ENCODE data around the gene STEAP3. TPM values are rescaled to one million over a fixed set of nuclear protein-coding genes. Genes with fewer than 3 reads are reported as not detected.
A peak's percentile ranks its signal among the peaks of the same experiment; 100 is the strongest.

STEAP3 gene
- polyA plus RNA-seq, 2 of the 4 experiments (the other 2 are of a cell fraction) = 23.5 to 30.2 TPM

DNA sequence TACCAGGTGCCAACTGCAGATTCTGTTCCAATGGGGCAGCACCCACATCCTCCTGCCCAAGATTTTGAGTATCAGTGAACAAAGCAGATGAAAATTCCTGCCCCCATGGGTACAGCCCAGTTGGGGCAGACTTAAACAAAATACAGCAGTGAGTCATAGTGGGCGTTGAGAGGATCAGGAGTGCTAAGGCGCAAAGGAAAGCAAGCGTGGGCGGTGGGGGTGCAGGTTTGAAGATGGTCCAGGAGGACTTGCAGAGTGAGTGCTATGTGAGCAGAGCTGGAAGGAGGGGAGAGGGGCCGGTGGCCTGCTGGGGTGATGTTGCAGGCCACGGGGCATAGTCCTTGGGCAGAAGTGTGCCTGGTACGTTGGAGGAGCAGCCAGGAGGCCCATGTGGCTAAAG is 24.7 kb downstream of the STEAP3 start:
- Histone ChIP-seq H3K9me3 (0 out of 3 replicates have a peak, but pooled peaks cover 4% of the 10 kb centered on the region), H3K4me1 (peaks cover 27% of the 10 kb centered on the region), H3K27ac (peak overlapping the region in 1 of 2 experiments; percentile 29; a peak in 1 of 6 replicates), H3K4me3 (no peak overlapping the region), H3K4me2 (no peak overlapping the region)
- FAIRE-seq = no peak
- no peak for ATAC-seq
- DNase-seq (ENCODE audit: low read depth in 1 of 2, low spot score in 1 of 2) = no peak
- WGBS (ENCODE audit: missing lambda C conversion rate) = 81% methylated on average over 7 of the region's 7 CpGs
- CTCF ChIA-PET = interaction anchor here (0.6 to 2.7 kb wide), 3 partner anchors 12 to 18 kb away, joined by 3 to 16 read pairs (median 8); no protein-coding TSS in a partner anchor
- POLR2A ChIA-PET = no interaction called here
- TF ChIP-seq HOXB5 (CRISPR knock-in tag; IDR thresholded peaks at IDR 0.05) (no peak), ESRRA (IDR thresholded peaks at IDR 0.05; ENCODE audit: borderline replicate concordance, low read length) (no peak), HOXA7 (CRISPR knock-in tag; IDR thresholded peaks at IDR 0.05) (no peak), CBX2 (IDR thresholded peaks at IDR 0.05; ENCODE audit: borderline replicate concordance, low read depth) (no peak)
- TF ChIP-seq, protein P1, sequence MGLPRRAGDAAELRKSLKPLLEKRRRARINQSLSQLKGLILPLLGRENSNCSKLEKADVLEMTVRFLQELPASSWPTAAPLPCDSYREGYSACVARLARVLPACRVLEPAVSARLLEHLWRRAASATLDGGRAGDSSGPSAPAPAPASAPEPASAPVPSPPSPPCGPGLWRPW (IDR thresholded peaks at IDR 0.05) = no peak

DNA sequence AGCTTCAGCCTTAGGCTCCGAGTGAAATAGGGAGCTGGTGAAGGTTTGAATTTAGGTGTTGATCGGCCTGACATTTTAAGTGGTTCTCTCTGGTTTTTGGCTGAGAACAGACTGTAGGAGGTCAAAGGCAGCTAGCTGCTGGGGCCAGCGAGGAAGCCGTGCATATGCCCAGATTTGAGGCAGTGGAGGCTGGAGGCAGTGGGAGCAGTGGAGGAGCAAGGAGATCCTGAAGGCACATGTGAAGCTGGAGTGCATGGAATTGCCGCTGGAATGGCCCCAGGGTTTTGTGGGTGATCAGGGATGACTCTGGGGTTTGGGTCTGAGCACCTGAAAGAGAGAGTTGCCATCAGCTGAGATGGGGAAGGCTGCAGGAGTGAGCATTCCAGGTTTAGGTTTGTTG is 25.1 kb downstream of the STEAP3 start:
- H3K4me1 ChIP-seq = peaks cover 32% of the 10 kb centered on the region
- POLR2A ChIA-PET = no interaction called here
- CTCF ChIA-PET = interaction anchor here (0.6 to 2.7 kb wide), 4 partner anchors 13 to 42 kb away, joined by 3 to 16 read pairs (median 6); no protein-coding TSS in a partner anchor
- FAIRE-seq (no peak), ATAC-seq (no peak), DNase-seq (ENCODE audit: low read depth in 1 of 2, low spot score in 1 of 2) (no peak)
- peak overlapping the region in 1 of 2 experiments; percentile 29; a peak in 1 of 6 replicates for H3K27ac ChIP-seq
- TF ChIP-seq, protein P2, sequence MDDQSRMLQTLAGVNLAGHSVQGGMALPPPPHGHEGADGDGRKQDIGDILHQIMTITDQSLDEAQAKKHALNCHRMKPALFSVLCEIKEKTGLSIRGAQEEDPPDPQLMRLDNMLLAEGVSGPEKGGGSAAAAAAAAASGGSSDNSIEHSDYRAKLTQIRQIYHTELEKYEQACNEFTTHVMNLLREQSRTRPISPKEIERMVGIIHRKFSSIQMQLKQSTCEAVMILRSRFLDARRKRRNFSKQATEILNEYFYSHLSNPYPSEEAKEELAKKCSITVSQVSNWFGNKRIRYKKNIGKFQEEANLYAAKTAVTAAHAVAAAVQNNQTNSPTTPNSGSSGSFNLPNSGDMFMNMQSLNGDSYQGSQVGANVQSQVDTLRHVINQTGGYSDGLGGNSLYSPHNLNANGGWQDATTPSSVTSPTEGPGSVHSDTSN (IDR thresholded peaks at IDR 0.05) = no peak
- TF ChIP-seq MAZ (IDR thresholded peaks at IDR 0.05; ENCODE audit: borderline replicate concordance, low read depth, low read length) (no peak), SREBF2 (IDR thresholded peaks at IDR 0.05) (no peak), BHLHE40 (IDR thresholded peaks at IDR 0.05; ENCODE audit: low read depth, low read length) (no peak), NR3C1 (IDR thresholded peaks at IDR 0.05) (no peak), ESRRA (IDR thresholded peaks at IDR 0.05; ENCODE audit: borderline replicate concordance, low read length) (no peak), FOXS1 (CRISPR knock-in tag; IDR thresholded peaks at IDR 0.05) (no peak), ZC3H11A (IDR thresholded peaks at IDR 0.05) (no peak), POLR2A (IDR thresholded peaks at IDR 0.05; ENCODE audit: low read length) (no peak), JUNB (IDR thresholded peaks at IDR 0.05) (no peak), RAD21 (conservative IDR thresholded peaks at IDR 0.05 in 1 of 2, IDR thresholded peaks at IDR 0.05 in 1 of 2) (no peak), HDAC2 (IDR thresholded peaks at IDR 0.05) (no peak), MAFK (IDR thresholded peaks at IDR 0.05; ENCODE audit: partially characterized antibody) (no peak), EHF (CRISPR knock-in tag; IDR thresholded peaks at IDR 0.05) (no peak), FOSB (CRISPR knock-in tag; IDR thresholded peaks at IDR 0.05) (no peak)
- TF ChIP-seq, protein P3, sequence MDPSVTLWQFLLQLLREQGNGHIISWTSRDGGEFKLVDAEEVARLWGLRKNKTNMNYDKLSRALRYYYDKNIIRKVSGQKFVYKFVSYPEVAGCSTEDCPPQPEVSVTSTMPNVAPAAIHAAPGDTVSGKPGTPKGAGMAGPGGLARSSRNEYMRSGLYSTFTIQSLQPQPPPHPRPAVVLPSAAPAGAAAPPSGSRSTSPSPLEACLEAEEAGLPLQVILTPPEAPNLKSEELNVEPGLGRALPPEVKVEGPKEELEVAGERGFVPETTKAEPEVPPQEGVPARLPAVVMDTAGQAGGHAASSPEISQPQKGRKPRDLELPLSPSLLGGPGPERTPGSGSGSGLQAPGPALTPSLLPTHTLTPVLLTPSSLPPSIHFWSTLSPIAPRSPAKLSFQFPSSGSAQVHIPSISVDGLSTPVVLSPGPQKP (IDR thresholded peaks at IDR 0.05; ENCODE audit: low read depth, low read length) = no peak
- TF ChIP-seq, protein P4, sequence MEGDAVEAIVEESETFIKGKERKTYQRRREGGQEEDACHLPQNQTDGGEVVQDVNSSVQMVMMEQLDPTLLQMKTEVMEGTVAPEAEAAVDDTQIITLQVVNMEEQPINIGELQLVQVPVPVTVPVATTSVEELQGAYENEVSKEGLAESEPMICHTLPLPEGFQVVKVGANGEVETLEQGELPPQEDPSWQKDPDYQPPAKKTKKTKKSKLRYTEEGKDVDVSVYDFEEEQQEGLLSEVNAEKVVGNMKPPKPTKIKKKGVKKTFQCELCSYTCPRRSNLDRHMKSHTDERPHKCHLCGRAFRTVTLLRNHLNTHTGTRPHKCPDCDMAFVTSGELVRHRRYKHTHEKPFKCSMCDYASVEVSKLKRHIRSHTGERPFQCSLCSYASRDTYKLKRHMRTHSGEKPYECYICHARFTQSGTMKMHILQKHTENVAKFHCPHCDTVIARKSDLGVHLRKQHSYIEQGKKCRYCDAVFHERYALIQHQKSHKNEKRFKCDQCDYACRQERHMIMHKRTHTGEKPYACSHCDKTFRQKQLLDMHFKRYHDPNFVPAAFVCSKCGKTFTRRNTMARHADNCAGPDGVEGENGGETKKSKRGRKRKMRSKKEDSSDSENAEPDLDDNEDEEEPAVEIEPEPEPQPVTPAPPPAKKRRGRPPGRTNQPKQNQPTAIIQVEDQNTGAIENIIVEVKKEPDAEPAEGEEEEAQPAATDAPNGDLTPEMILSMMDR (IDR thresholded peaks at IDR 0.05) = no peak
- TF ChIP-seq, protein P5, sequence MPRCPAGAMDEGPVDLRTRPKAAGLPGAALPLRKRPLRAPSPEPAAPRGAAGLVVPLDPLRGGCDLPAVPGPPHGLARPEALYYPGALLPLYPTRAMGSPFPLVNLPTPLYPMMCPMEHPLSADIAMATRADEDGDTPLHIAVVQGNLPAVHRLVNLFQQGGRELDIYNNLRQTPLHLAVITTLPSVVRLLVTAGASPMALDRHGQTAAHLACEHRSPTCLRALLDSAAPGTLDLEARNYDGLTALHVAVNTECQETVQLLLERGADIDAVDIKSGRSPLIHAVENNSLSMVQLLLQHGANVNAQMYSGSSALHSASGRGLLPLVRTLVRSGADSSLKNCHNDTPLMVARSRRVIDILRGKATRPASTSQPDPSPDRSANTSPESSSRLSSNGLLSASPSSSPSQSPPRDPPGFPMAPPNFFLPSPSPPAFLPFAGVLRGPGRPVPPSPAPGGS (IDR thresholded peaks at IDR 0.05) = no peak
- TF ChIP-seq, protein P6, sequence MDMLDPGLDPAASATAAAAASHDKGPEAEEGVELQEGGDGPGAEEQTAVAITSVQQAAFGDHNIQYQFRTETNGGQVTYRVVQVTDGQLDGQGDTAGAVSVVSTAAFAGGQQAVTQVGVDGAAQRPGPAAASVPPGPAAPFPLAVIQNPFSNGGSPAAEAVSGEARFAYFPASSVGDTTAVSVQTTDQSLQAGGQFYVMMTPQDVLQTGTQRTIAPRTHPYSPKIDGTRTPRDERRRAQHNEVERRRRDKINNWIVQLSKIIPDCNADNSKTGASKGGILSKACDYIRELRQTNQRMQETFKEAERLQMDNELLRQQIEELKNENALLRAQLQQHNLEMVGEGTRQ (IDR thresholded peaks at IDR 0.05) = no peak
- H3K4me3 ChIP-seq = no peak overlapping the region
- H3K4me2 ChIP-seq = no peak overlapping the region
- 0 out of 3 replicates have a peak, but pooled peaks cover 4% of the 10 kb centered on the region for H3K9me3 ChIP-seq
- WGBS (ENCODE audit: missing lambda C conversion rate) = 81% methylated on average over 5 of the region's 5 CpGs

All from A549 (cell line).